ENCODE data around the gene PSMC3. TPM values are rescaled to one million over a fixed set of nuclear protein-coding genes. Genes with fewer than 3 reads are reported as not detected.

Gene PSMC3
- total and polyA plus RNA-seq, 2 of the 13 experiments (the other 11 are each of a cell fraction or from before 2014, with no cell fraction given), result 75.8 to 214 TPM

- H3K36me3 ChIP-seq (replicated peaks in 1 of 2; ENCODE audit: control insufficient read depth in 1 of 2, insufficient read depth in 2 of 2, low read length in 2 of 2), result no peaks in the 10 kb centered on the region
- H3K4me1 ChIP-seq (ENCODE audit: insufficient read depth, low read length), result peaks cover 57% of the 10 kb centered on the region
- 15% methylated on average over 2 of the region's 3 CpGs for WGBS (ENCODE audit: low lambda C conversion rate)
- H3K4me3 ChIP-seq (replicated peaks in 1 of 3; ENCODE audit: insufficient read depth in 1 of 3, low read depth in 2 of 3, low read length in 3 of 3), result no peak overlapping the region; a peak in 1 of 6 replicates
- peaks cover 0 to 2% of the 10 kb centered on the region in 2 experiments; a peak in 1 of 5 replicates for H3K27me3 ChIP-seq (ENCODE audit: control insufficient read depth in 1 of 2, insufficient read depth in 2 of 2, low read length in 2 of 2)
- no peaks in the 10 kb centered on the region for H3K79me2 ChIP-seq (ENCODE audit: insufficient read depth, low read length)
- no peak overlapping the region for H3K27ac ChIP-seq (ENCODE audit: extremely low read length, insufficient read depth, low read length)
- CTCF ChIA-PET (ENCODE audit: low intra/inter-chr PET ratio, low total read pairs), result no interaction called here
- H3K9me3 ChIP-seq (ENCODE audit: low read length), result no peaks in the 10 kb centered on the region
- POLR2A ChIA-PET, result no interaction called here
- ATAC-seq (no peak), FAIRE-seq (no peak), DNase-seq (ENCODE audit: low spot score) (no peak)
- H3K4me2 ChIP-seq (ENCODE audit: low read depth, low read length), result peak overlapping the region; percentile 39; the same call in 1 of the 2 replicates
- no TSS peak for BruUV-seq (replicated peaks)
- no peaks in the 10 kb centered on the region for H4K20me1 ChIP-seq (ENCODE audit: insufficient read depth, low read length)
- H3K9ac ChIP-seq (ENCODE audit: insufficient read depth, low read depth, low read length), result no peak overlapping the region
- TF ChIP-seq, protein P1, sequence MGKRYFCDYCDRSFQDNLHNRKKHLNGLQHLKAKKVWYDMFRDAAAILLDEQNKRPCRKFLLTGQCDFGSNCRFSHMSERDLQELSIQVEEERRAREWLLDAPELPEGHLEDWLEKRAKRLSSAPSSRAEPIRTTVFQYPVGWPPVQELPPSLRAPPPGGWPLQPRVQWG (CRISPR knock-in tag; IDR thresholded peaks at IDR 0.05; ENCODE audit: borderline replicate concordance, low read depth), result no peak
- TF ChIP-seq ZNF652 (CRISPR knock-in tag; IDR thresholded peaks at IDR 0.05; ENCODE audit: borderline replicate concordance, low read depth) (peak; percentile 42; the same call in 1 of the 2 replicates), ZNF296 (CRISPR knock-in tag; conservative IDR thresholded peaks at IDR 0.05) (no peak)
- no peak overlapping the region for H2AFZ ChIP-seq (ENCODE audit: low read length)
- intact Hi-C loops (cut with micrococcal nuclease; ENCODE audit: unreplicated experiment), result no loop called here
- in situ Hi-C loops (cut with HindIII; ENCODE audit: extremely low pct_ligation_motif_present, low pct_unique_long_range_greater_than_20kb), result no loop called here
These were observed 22.7 kb downstream of the PSMC3 start for GRCh38 chr11:47403571-47403970.

- H3K4me1 ChIP-seq (ENCODE audit: insufficient read depth, low read length), result peaks cover 62% of the 10 kb centered on the region
- peaks cover 0 to 6% of the 10 kb centered on the region in 2 experiments; a peak in 1 of 5 replicates for H3K27me3 ChIP-seq (ENCODE audit: control insufficient read depth in 1 of 2, insufficient read depth in 2 of 2, low read length in 2 of 2)
- no peak for TF ChIP-seq HDAC1 (CRISPR knock-in tag; IDR thresholded peaks at IDR 0.05)
- no peak for TF ChIP-seq KDM1A (CRISPR knock-in tag; IDR thresholded peaks at IDR 0.05)
- TF ChIP-seq ZNF660 (CRISPR knock-in tag; IDR thresholded peaks at IDR 0.05; ENCODE audit: borderline replicate concordance, low read depth), result no peak
- TF ChIP-seq ZSCAN29 (CRISPR knock-in tag; conservative IDR thresholded peaks at IDR 0.05), result no peak
- TF ChIP-seq ZNF616 (CRISPR knock-in tag; IDR thresholded peaks at IDR 0.05; ENCODE audit: low read depth), result no peak
- no peak for TF ChIP-seq CEBPG (CRISPR knock-in tag; IDR thresholded peaks at IDR 0.05)
- no peak for TF ChIP-seq MIER3 (CRISPR knock-in tag; IDR thresholded peaks at IDR 0.05; ENCODE audit: borderline replicate concordance)
- H4K20me1 ChIP-seq (ENCODE audit: insufficient read depth, low read length), result no peaks in the 10 kb centered on the region
- ATAC-seq (no peak), FAIRE-seq (no peak), DNase-seq (ENCODE audit: low spot score) (no peak)
- no peak overlapping the region for H3K9ac ChIP-seq (ENCODE audit: insufficient read depth, low read depth, low read length)
- intact Hi-C loops (cut with micrococcal nuclease; ENCODE audit: unreplicated experiment) (no loop called here), in situ Hi-C loops (cut with HindIII; ENCODE audit: extremely low pct_ligation_motif_present, low pct_unique_long_range_greater_than_20kb) (no loop called here)
- peak overlapping the region; percentile 16 for H2AFZ ChIP-seq (ENCODE audit: low read length)
- no peaks in the 10 kb centered on the region for H3K36me3 ChIP-seq (replicated peaks in 1 of 2; ENCODE audit: control insufficient read depth in 1 of 2, insufficient read depth in 2 of 2, low read length in 2 of 2)
- ChIA-PET POLR2A (no interaction called here), CTCF (ENCODE audit: low intra/inter-chr PET ratio, low total read pairs) (no interaction called here)
- no peaks in the 10 kb centered on the region for H3K79me2 ChIP-seq (ENCODE audit: insufficient read depth, low read length)
- no peaks in the 10 kb centered on the region for H3K9me3 ChIP-seq (ENCODE audit: low read length)
- no peak overlapping the region for H3K27ac ChIP-seq (ENCODE audit: extremely low read length, insufficient read depth, low read length)
- WGBS (ENCODE audit: low lambda C conversion rate), result 10% methylated on average over 4 of the region's 4 CpGs
- H3K4me2 ChIP-seq (ENCODE audit: low read depth, low read length), result peak overlapping the region; percentile 39; the same call in 1 of the 2 replicates
- BruUV-seq (replicated peaks), result no TSS peak
- no peak overlapping the region; a peak in 1 of 6 replicates for H3K4me3 ChIP-seq (replicated peaks in 1 of 3; ENCODE audit: insufficient read depth in 1 of 3, low read depth in 2 of 3, low read length in 3 of 3)
These were observed 23.1 kb downstream of the PSMC3 start for GRCh38 chr11:47403135-47403534.
